MM.1S (cell line): ENCODE data around the gene CDC34.

ENCODE experiments used
- EZH2 ChIP-seq: fragments of 300-600 bp; sonication (generic); optimal IDR thresholded peaks from 2 replicates; pipeline ENCODE3; 2017; ENCODE audit warnings: low read depth, mild to moderate bottlenecking, antibody characterized with exemption, low read length, mixed read lengths
- TF ChIP-seq, protein P1 (sequence below): fragments of 300-600 bp; sonication (generic); IDR thresholded peaks from 2 replicates; pipeline ENCODE4 v1.5.1; 2016; ENCODE audit warnings: antibody characterized with exemption, low read length, mixed read lengths

DNA sequence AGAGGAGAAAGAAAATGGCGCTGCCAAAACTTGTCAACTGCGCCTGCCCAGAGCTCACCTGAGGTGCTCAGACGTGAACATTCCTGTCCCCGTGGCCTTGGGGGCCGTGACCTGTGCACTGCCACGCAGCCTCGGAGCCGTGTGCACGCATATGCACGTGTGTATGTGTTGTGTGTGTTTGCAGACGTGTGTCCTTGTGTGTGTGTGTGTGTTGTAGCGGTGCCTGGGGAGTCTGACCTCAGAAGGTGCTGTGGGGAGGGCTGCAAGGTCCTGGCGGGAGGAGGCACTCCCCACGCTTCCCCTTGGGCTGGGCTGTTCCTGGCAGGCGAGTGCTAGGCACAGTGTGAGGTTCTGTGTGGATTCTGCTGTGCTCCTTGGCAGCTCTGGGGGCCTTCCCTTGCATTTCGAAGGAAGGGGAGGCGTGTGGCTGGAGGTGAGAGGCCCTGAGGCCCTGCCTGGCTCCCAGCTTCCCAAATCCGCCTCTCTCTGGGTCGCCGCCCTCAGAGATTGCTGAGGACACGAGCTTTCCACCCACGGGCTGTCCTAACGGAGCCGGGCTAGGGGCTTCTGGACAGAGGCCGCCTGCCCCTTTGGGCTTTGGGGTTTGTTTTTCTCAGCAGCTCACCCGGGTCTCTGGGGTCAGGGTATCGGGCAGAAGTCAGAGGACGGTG is 45.3 kb downstream of the CDC34 start:
- TF ChIP-seq, protein P1, sequence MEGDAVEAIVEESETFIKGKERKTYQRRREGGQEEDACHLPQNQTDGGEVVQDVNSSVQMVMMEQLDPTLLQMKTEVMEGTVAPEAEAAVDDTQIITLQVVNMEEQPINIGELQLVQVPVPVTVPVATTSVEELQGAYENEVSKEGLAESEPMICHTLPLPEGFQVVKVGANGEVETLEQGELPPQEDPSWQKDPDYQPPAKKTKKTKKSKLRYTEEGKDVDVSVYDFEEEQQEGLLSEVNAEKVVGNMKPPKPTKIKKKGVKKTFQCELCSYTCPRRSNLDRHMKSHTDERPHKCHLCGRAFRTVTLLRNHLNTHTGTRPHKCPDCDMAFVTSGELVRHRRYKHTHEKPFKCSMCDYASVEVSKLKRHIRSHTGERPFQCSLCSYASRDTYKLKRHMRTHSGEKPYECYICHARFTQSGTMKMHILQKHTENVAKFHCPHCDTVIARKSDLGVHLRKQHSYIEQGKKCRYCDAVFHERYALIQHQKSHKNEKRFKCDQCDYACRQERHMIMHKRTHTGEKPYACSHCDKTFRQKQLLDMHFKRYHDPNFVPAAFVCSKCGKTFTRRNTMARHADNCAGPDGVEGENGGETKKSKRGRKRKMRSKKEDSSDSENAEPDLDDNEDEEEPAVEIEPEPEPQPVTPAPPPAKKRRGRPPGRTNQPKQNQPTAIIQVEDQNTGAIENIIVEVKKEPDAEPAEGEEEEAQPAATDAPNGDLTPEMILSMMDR = no peak
- no peak for TF ChIP-seq EZH2
